HG03575 (cell line): Measurements from ENCODE around the gene TJP1.
"Not testable (repeated sequence)": the region's sequence is repeated elsewhere in the genome, so short reads cannot be mapped to it uniquely, and the experiment has no call there.

Experiments used
- ATAC-seq: cut with Tn5 transposase; IDR thresholded peaks from one replicate; pipeline ENCODE4 v1.9.1; 2021; ENCODE audit not compliant: unreplicated experiment, insufficient number of reproducible peaks, low FRiP score; ENCODE audit errors: extremely low read depth

The TJP1 gene

GRCh38 chr15:29773816-29774215 is 48.5 kb downstream of the TJP1 start:
- no peak for ATAC-seq

GRCh38 chr15:29773000-29773399 is 49.3 kb downstream of the TJP1 start:
- no peak for ATAC-seq

- no peak for ATAC-seq
These were observed 51.5 kb downstream of the TJP1 start for GRCh38 chr15:29770796-29771195.

GRCh38 chr15:29765898-29766527 is 56.3 kb downstream of the TJP1 start:
- no peak for ATAC-seq

GRCh38 chr15:29765234-29765841 is 56.9 kb downstream of the TJP1 start:
- ATAC-seq: no peak

- ATAC-seq: no peak
These were observed 62.7 kb downstream of the TJP1 start for GRCh38 chr15:29759596-29759995.

GRCh38 chr15:29756358-29757267 is 65.7 kb downstream of the TJP1 start:
- no peak for ATAC-seq

GRCh38 chr15:29754009-29754408 is 68.3 kb downstream of the TJP1 start:
- ATAC-seq: not testable (repeated sequence)

- ATAC-seq: no peak
These were observed 68.8 kb downstream of the TJP1 start for GRCh38 chr15:29753506-29753905.

GRCh38 chr15:29750754-29751153 is 71.5 kb downstream of the TJP1 start:
- ATAC-seq: no peak

- ATAC-seq: no peak
These were observed 72.7 kb downstream of the TJP1 start for GRCh38 chr15:29749365-29750086.

GRCh38 chr15:29747837-29748417 is 74.3 kb downstream of the TJP1 start:
- no peak for ATAC-seq

- ATAC-seq: no peak
These were observed 78.8 kb downstream of the TJP1 start for GRCh38 chr15:29743475-29743874.

GRCh38 chr15:29740692-29741311 is 81.5 kb downstream of the TJP1 start:
- ATAC-seq: no peak

- ATAC-seq: no peak
These were observed 85.6 kb downstream of the TJP1 start for GRCh38 chr15:29736744-29737020.

GRCh38 chr15:29736012-29736743 is 86.1 kb downstream of the TJP1 start:
- no peak for ATAC-seq

- no peak for ATAC-seq
These were observed 87.2 kb downstream of the TJP1 start for GRCh38 chr15:29734917-29735572.

- no peak for ATAC-seq
These were observed 90.4 kb downstream of the TJP1 start for GRCh38 chr15:29731865-29732264.
